GM12864 (cell line): ENCODE data around the gene SLC6A3.

ENCODE experiments used
- DNase-seq: peaks from one replicate; pipeline ENCODE4 v3.0.0-alpha.2; 2011; ENCODE audit warnings: low read depth
- H3K4me3 ChIP-seq: 2 replicates; pipeline ENCODE4 v1.5.1; 2011; ENCODE audit warnings: mild to moderate bottlenecking, low read depth, low read length, control low read depth
- CTCF ChIP-seq: IDR thresholded peaks from 2 replicates; pipeline ENCODE4 v1.5.1; 2011; ENCODE audit warnings: low read depth, mild to moderate bottlenecking, moderate library complexity, low read length, control low read depth, inconsistent platforms; ENCODE audit errors: missing control alignments

SLC6A3 gene

GRCh38 chr5:1410156-1411014 is 34.9 kb downstream of the SLC6A3 start:
- no peak overlapping the region for H3K4me3 ChIP-seq
- no peak for TF ChIP-seq CTCF
- DNase-seq: no peak

GRCh38 chr5:1409381-1410110 is 35.7 kb downstream of the SLC6A3 start:
- TF ChIP-seq CTCF: no peak
- no peak for DNase-seq
- H3K4me3 ChIP-seq: no peak overlapping the region

- no peak for TF ChIP-seq CTCF
- H3K4me3 ChIP-seq: no peak overlapping the region
- no peak for DNase-seq
Observed at GRCh38 chr5:1406681-1407640, 38.3 kb downstream of the SLC6A3 start.

- DNase-seq: no peak
- TF ChIP-seq CTCF: no peak
- no peak overlapping the region for H3K4me3 ChIP-seq
Observed at GRCh38 chr5:1405539-1406530, 39.4 kb downstream of the SLC6A3 start.

GRCh38 chr5:1405121-1405520 is 40.1 kb downstream of the SLC6A3 start:
- no peak for TF ChIP-seq CTCF
- no peak for DNase-seq
- no peak overlapping the region for H3K4me3 ChIP-seq

- no peak overlapping the region for H3K4me3 ChIP-seq
- no peak for DNase-seq
- TF ChIP-seq CTCF: no peak
Observed at GRCh38 chr5:1404062-1404461, 41.2 kb downstream of the SLC6A3 start.
